CD4-positive, alpha-beta T cell treated with Interleukin-15 for 1 hour (primary cell): Measurements from ENCODE around the gene ZNF624.

Source experiments
- DNase-seq: peaks from one replicate; pipeline ENCODE4 v3.0.0-alpha.2; 2020

ZNF624 gene

DNA sequence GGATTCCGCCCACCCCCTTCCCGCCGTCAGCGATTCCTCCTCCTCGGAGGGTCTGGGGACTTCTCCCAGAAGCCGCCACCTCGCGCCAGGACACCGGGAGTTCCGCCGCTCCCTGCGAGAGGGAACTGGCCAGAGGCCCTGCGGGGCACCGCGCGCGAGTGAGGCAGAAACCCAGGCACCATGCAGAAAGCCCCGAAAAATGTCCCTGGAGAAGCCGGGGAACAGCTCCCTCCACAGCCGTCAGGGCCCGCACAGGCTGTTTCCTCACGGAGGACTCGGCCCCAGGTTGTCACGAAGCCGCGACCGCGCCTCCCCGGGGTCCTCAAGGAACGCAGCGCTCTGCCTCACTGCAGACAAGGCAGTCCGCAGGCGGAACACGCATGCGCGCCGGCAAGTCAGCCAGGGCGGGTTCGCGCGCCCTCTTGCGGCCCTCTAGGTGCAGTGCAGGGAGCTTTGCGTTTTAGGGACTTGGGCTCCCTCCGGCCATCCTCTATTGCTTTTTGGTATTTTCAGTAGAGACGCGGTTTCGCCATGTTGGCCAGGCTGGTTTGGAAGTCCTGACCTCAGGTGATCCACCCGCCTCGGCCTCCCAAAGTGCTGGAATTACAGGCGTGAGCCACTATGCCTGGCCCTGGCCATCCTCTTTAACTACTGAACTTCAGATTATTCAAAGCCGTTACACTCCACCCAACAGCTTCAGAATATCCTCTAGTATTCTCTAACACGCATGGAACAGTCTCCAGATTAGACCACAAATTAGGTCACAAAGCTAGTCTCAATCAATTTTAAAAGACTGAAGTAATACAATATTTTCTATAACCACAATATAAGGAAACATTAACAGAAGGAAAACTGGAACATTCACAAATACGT is 64.3 kb downstream of the ZNF624 start:
- peak; percentile 91 for DNase-seq

DNA sequence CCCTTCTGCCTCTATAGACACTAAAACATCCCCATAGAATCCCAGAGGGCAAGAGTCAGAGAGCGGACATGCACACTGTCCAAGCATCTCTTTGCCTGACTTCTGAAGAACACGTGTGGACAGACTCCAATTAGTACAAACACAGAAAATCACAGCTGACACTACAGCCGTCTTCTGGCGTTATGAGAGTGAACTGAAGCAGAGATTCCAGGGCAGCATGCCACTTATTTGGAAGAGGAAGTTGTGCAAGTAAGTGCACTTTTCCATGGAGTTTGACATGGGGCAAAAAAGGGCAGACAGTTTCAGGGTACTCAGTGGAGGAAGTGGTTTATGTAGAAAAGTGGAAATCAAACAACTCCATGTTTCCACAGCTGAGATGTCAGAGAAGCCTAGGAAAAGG is 67.9 kb downstream of the ZNF624 start:
- DNase-seq: no peak

DNA sequence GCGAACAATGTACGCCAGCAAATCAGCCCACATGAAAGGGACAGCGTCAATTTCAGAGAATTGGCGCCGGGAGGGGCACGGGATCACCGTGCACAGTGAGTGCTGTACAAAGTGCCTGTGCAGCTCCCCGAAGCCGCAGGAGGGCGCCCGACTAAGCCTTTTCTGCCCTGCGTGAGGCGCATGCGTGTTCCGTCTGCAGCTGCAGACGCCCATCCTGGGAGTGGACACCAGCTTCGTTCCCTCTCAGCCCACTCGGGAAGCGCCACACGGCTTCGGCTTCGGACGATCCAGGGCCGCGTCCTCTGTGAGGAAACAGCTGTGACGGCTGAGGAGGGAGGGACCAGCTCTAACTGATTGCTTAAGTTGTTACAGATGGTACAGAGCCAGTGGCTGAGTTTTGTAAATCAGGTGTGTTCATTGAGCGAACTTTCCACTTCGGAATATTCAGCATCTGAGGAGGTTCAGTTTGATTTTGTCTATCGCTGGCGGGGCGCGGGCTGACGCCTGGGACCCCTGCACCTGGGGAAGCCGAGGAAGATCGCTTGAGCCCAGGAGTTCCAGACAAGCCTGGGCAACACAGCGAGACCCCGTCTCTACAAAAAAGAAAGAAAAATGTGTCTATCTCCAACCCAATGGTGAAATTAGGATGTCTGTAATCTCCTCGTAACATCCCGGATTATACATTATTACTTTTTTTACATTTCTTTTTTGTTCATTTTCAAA is 69.2 kb downstream of the ZNF624 start:
- DNase-seq: peak; percentile 93

DNA sequence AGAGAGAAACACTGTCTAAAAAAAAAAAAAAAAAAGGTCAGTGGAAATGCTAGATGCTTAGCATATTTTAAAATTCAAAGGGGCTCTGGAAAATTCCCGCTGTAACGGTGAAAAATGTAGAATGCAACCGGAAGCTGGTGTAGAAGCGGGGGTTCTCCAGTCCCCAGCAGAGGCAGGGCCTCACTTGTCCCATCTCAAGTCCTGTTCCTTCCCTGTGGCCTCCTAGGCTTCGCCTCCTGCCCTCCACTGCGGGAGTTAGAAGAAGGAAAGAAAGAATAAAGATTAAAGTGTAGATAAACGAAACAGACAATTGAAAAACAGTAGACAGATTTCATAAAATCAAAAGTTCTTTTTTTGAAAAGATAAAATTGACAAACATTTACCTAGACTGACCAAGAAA is 69.9 kb downstream of the ZNF624 start:
- no peak for DNase-seq

DNA sequence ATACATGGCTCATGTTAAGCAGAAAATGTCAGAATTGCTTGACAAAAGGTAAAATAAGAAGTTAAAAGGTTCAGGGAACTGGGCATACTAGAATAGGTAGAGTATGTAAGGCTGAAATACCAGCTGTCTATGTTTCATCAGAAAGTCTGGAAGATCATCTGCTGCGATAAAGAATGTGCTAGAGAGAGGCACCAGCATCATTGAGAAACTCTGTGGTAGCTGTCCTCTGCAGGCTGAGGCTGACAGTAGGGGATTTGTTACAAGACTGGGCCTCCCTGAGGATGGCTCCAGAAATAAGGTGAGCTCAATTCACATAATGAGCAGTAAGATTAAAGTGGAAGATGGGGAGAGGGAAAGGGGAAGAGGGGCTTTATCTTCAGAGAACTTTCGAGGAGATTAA is 80.2 kb downstream of the ZNF624 start:
- no peak for DNase-seq
